ENCODE measurements around the gene PPP2R5C. TPM values are rescaled to one million over a fixed set of nuclear protein-coding genes. Genes with fewer than 3 reads are reported as not detected.
"Not testable (repeated sequence)": the region's sequence is repeated elsewhere in the genome, so short reads cannot be mapped to it uniquely, and the experiment has no call there.

The PPP2R5C gene
- total and polyA plus RNA-seq, 11 donors = 99.4 to 248 (median 204) TPM

- DNase-seq (no peak), ATAC-seq (peak in 2 of 4 donors; percentile 19 to 29)
- TF ChIP-seq POLR2A (IDR thresholded peaks at IDR 0.05) (no peak), CTCF (IDR thresholded peaks at IDR 0.05) (no peak)
- Histone ChIP-seq H3K36me3 (peaks cover 0 to 31% (median 8%) of the 10 kb centered on the region in 9 donors), H3K4me1 (peaks cover 8 to 82% (median 61%) of the 10 kb centered on the region in 12 donors), H3K27me3 (no peaks in the 10 kb centered on the region), H3K9me3 (no peaks in the 10 kb centered on the region), H3K27ac (peak overlapping the region in 5 of 12 donors; percentile 4 to 76 (median 63)), H3K4me3 (no peak overlapping the region)
- intact Hi-C loops (cut with DNase I) = loop anchor here in 1 of 10 donors (5.0 kb wide), 1 partner anchor 71 kb away; no protein-coding TSS in a partner anchor
- WGBS, 4 donors = 73 to 86% (median 83%) methylated on average over 11 of the region's 11 CpGs
Measured at GRCh38 chr14:101970830-101971400, 209.4 kb downstream of the PPP2R5C start.

DNA sequence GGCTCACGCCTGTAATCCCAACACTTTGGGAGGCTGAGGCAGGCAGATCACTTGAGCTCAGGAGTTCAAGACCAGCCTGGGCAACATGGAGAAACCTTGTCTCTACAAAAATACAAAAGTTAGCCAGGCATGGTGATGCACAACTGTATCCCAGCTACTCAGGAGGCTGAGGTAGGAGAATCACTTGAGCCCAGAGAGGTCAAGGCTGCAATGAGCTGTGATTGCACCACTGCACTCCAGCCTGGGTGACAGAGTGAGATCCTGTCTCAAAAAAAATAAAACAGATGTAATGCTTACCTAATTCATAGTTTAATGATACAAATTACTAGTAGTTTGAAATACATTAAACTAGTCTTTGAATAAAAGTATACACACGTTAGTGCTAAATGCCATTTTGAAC, 209.9 kb downstream of the PPP2R5C start:
- H3K9me3 ChIP-seq, H3K27me3 ChIP-seq, DNase-seq, ATAC-seq, H3K4me3 ChIP-seq: not testable (repeated sequence)
- Histone ChIP-seq H3K4me1 (peaks cover 8 to 76% (median 56%) of the 10 kb centered on the region in 12 donors), H3K36me3 (peaks cover 0 to 36% (median 14%) of the 10 kb centered on the region in 9 donors), H3K27ac (peak overlapping the region in 11 of 12 donors; percentile 51 to 79 (median 72))
- intact Hi-C loops (cut with DNase I) = loop anchor here in 1 of 10 donors (5.0 kb wide), 1 partner anchor 71 kb away; no protein-coding TSS in a partner anchor
- 77 to 93% (median 86%) methylated on average over 2 of the region's 2 CpGs for WGBS, 4 donors

DNA sequence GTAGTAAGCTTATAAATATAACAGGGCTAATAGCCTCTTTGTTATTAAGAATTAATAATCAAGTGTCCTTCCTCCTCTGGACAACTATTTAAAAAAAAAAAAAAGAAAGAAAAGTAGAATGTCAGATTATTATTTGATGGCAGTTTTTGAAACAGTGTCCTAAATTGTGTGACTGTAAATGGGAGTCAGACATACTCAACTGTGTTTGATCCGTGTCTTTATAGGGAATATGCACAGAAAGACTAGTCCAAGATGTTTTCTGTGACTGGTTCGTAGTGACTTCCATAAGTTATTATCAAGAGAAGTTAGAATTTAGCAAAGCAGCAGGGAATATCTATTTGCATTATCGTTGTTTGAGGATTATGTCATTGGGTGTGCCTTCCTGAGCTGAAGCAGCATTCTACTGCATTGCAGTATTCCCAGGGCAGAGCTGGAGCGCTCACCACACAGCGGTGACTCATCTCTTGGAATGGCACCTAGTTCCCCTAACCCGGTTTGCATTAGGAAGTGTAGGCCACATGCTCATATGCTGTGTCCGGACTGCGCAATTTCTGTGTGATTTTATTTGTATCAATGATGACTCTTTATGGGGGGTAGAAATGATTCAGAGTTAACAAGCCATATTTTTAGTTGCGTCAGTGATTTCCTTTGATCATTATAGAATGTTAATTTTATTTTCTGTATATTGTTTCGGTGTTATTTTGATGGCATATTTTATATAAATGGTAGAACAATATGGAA, 210.8 kb downstream of the PPP2R5C start:
- H3K36me3 ChIP-seq = peaks cover 0 to 45% (median 22%) of the 10 kb centered on the region in 9 donors

GRCh38 chr14:101973356-101973755, 211.8 kb downstream of the PPP2R5C start:
- no peaks in the 10 kb centered on the region for H3K9me3 ChIP-seq
- TF ChIP-seq POLR2A (IDR thresholded peaks at IDR 0.05) (no peak), CTCF (IDR thresholded peaks at IDR 0.05) (no peak)
- no peak for DNase-seq
- peaks cover 0 to 54% (median 32%) of the 10 kb centered on the region in 9 donors for H3K36me3 ChIP-seq
- no peaks in the 10 kb centered on the region for H3K27me3 ChIP-seq
- H3K4me3 ChIP-seq = no peak overlapping the region
- peaks cover 8 to 59% (median 40%) of the 10 kb centered on the region in 12 donors for H3K4me1 ChIP-seq
- WGBS, 4 donors = 93 to 95% (median 93%) methylated on average over 7 of the region's 7 CpGs
- peak overlapping the region in 10 of 12 donors; percentile 24 to 78 (median 70) for H3K27ac ChIP-seq
- ATAC-seq = no peak
- intact Hi-C loops (cut with DNase I) = loop anchor here in 1 of 10 donors (5.0 kb wide), 1 partner anchor 69 kb away; no protein-coding TSS in a partner anchor

More for the DNA sequence above, 210.8 kb downstream of the PPP2R5C start:
- Histone ChIP-seq H3K27me3 (no peaks in the 10 kb centered on the region), H3K4me1 (peaks cover 8 to 70% (median 47%) of the 10 kb centered on the region in 12 donors), H3K9me3 (no peaks in the 10 kb centered on the region), H3K4me3 (peak overlapping the region in 4 of 12 donors; percentile 4 to 37 (median 16)), H3K27ac (peak overlapping the region; percentile 13 to 79 (median 70))
- TF ChIP-seq CTCF (IDR thresholded peaks at IDR 0.05) (no peak), POLR2A (IDR thresholded peaks at IDR 0.05) (no peak)
- intact Hi-C loops (cut with DNase I) = loop anchor here in 1 of 10 donors (5.0 kb wide), 1 partner anchor 70 kb away; no protein-coding TSS in a partner anchor
- WGBS, 4 donors = 12 to 29% (median 14%) methylated on average over 10 of the region's 10 CpGs
- peak; percentile 78 to 90 (median 85) for DNase-seq
- peak; percentile 95 to 100 (median 99) for ATAC-seq
